ENCODE data around the gene C19orf25. TPM values are rescaled to one million over a fixed set of nuclear protein-coding genes. Genes with fewer than 3 reads are reported as not detected.

The C19orf25 gene
- total RNA-seq, 1 experiment from 2014 or later, result 29.3 TPM

GRCh38 chr19:1466018-1466460 is 13.0 kb downstream of the C19orf25 start:
- H3K4me1 ChIP-seq (replicated peaks), result peaks cover 32% of the 10 kb centered on the region
- 0 out of 2 replicates have a peak, but pooled peaks cover 3% of the 10 kb centered on the region for H3K36me3 ChIP-seq
- no peak for DNase-seq (ENCODE audit: low read depth in 1 of 2, low spot score in 2 of 2)
- peaks cover 43% of the 10 kb centered on the region for H3K27me3 ChIP-seq (replicated peaks)
- H3K27ac ChIP-seq, result no peak overlapping the region
- H3K9me3 ChIP-seq (replicated peaks), result peaks cover 4% of the 10 kb centered on the region; the same call in 1 of the 2 replicates
- H3K4me3 ChIP-seq, result no peak overlapping the region

GRCh38 chr19:1465191-1466016 is 13.6 kb downstream of the C19orf25 start:
- peaks cover 25% of the 10 kb centered on the region for H3K4me1 ChIP-seq (replicated peaks)
- H3K27ac ChIP-seq, result no peak overlapping the region
- no peak overlapping the region for H3K4me3 ChIP-seq
- H3K9me3 ChIP-seq (replicated peaks), result peaks cover 2% of the 10 kb centered on the region; the same call in 1 of the 2 replicates
- DNase-seq (ENCODE audit: low read depth in 1 of 2, low spot score in 2 of 2), result no peak
- peaks cover 37% of the 10 kb centered on the region for H3K27me3 ChIP-seq (replicated peaks)
- H3K36me3 ChIP-seq, result peaks cover 8% of the 10 kb centered on the region; the same call in 1 of the 2 replicates

GRCh38 chr19:1461862-1462261 is 17.2 kb downstream of the C19orf25 start:
- peaks cover 16% of the 10 kb centered on the region for H3K27me3 ChIP-seq (replicated peaks)
- peaks cover 8% of the 10 kb centered on the region; the same call in 1 of the 2 replicates for H3K36me3 ChIP-seq
- no peaks in the 10 kb centered on the region for H3K9me3 ChIP-seq (replicated peaks)
- no peak overlapping the region for H3K4me3 ChIP-seq
- H3K4me1 ChIP-seq (replicated peaks), result peaks cover 4% of the 10 kb centered on the region
- no peak overlapping the region for H3K27ac ChIP-seq
- no peak for DNase-seq (ENCODE audit: low read depth in 1 of 2, low spot score in 2 of 2)

- Histone ChIP-seq H3K9me3 (replicated peaks) (no peaks in the 10 kb centered on the region), H3K27me3 (replicated peaks) (peaks cover 27% of the 10 kb centered on the region), H3K4me3 (no peak overlapping the region), H3K27ac (no peak overlapping the region), H3K4me1 (replicated peaks) (peaks cover 16% of the 10 kb centered on the region), H3K36me3 (peaks cover 8% of the 10 kb centered on the region; the same call in 1 of the 2 replicates)
- no peak for DNase-seq (ENCODE audit: low read depth in 1 of 2, low spot score in 2 of 2)
These were observed 18.7 kb downstream of the C19orf25 start for GRCh38 chr19:1460033-1460995.

- H3K36me3 ChIP-seq, result peaks cover 8% of the 10 kb centered on the region; the same call in 1 of the 2 replicates
- peaks cover 18% of the 10 kb centered on the region for H3K4me1 ChIP-seq (replicated peaks)
- H3K27ac ChIP-seq, result no peak overlapping the region
- H3K27me3 ChIP-seq (replicated peaks), result peaks cover 35% of the 10 kb centered on the region
- no peak overlapping the region for H3K4me3 ChIP-seq
- DNase-seq (ENCODE audit: low read depth in 1 of 2, low spot score in 2 of 2), result no peak
- no peaks in the 10 kb centered on the region for H3K9me3 ChIP-seq (replicated peaks)
These were observed 19.5 kb downstream of the C19orf25 start for GRCh38 chr19:1459479-1459878.

GRCh38 chr19:1457892-1458291 is 21.1 kb downstream of the C19orf25 start:
- Histone ChIP-seq H3K27ac (no peak overlapping the region), H3K36me3 (peaks cover 8% of the 10 kb centered on the region; the same call in 1 of the 2 replicates), H3K27me3 (replicated peaks) (peaks cover 51% of the 10 kb centered on the region), H3K4me3 (no peak overlapping the region), H3K4me1 (replicated peaks) (peaks cover 25% of the 10 kb centered on the region), H3K9me3 (replicated peaks) (no peaks in the 10 kb centered on the region)
- no peak for DNase-seq (ENCODE audit: low read depth in 1 of 2, low spot score in 2 of 2)

GRCh38 chr19:1457031-1457739 is 21.8 kb downstream of the C19orf25 start:
- Histone ChIP-seq H3K4me3 (no peak overlapping the region), H3K27ac (no peak overlapping the region), H3K9me3 (replicated peaks) (no peaks in the 10 kb centered on the region), H3K27me3 (replicated peaks) (peaks cover 58% of the 10 kb centered on the region), H3K36me3 (peaks cover 8% of the 10 kb centered on the region; the same call in 1 of the 2 replicates), H3K4me1 (replicated peaks) (peaks cover 25% of the 10 kb centered on the region)
- DNase-seq (ENCODE audit: low read depth in 1 of 2, low spot score in 2 of 2), result peak in 1 of 2 experiments; percentile 14

GRCh38 chr19:1456121-1456900 is 22.7 kb downstream of the C19orf25 start:
- no peaks in the 10 kb centered on the region for H3K9me3 ChIP-seq (replicated peaks)
- H3K4me3 ChIP-seq, result no peak overlapping the region
- no peak for DNase-seq (ENCODE audit: low read depth in 1 of 2, low spot score in 2 of 2)
- H3K27me3 ChIP-seq (replicated peaks), result peaks cover 67% of the 10 kb centered on the region
- H3K36me3 ChIP-seq, result peaks cover 8% of the 10 kb centered on the region; the same call in 1 of the 2 replicates
- no peak overlapping the region for H3K27ac ChIP-seq
- peaks cover 25% of the 10 kb centered on the region for H3K4me1 ChIP-seq (replicated peaks)

- Histone ChIP-seq H3K4me3 (no peak overlapping the region), H3K27me3 (replicated peaks) (peaks cover 75% of the 10 kb centered on the region), H3K36me3 (peaks cover 4% of the 10 kb centered on the region), H3K27ac (no peak overlapping the region), H3K9me3 (replicated peaks) (no peaks in the 10 kb centered on the region), H3K4me1 (replicated peaks) (peaks cover 25% of the 10 kb centered on the region)
- DNase-seq (ENCODE audit: low read depth in 1 of 2, low spot score in 2 of 2), result peak; percentile 52 to 78
These were observed 23.5 kb downstream of the C19orf25 start for GRCh38 chr19:1455336-1456120.

GRCh38 chr19:1455002-1455335 is 24.0 kb downstream of the C19orf25 start:
- no peaks in the 10 kb centered on the region; the same call in 1 of the 2 replicates for H3K36me3 ChIP-seq
- peaks cover 81% of the 10 kb centered on the region for H3K27me3 ChIP-seq (replicated peaks)
- no peaks in the 10 kb centered on the region; the same call in 1 of the 2 replicates for H3K9me3 ChIP-seq (replicated peaks)
- H3K27ac ChIP-seq, result no peak overlapping the region
- H3K4me1 ChIP-seq (replicated peaks), result peaks cover 25% of the 10 kb centered on the region
- DNase-seq (ENCODE audit: low read depth in 1 of 2, low spot score in 2 of 2), result no peak
- H3K4me3 ChIP-seq, result no peak overlapping the region

- H3K4me3 ChIP-seq, result no peak overlapping the region
- DNase-seq (ENCODE audit: low read depth in 1 of 2, low spot score in 2 of 2), result peak; percentile 13 to 79
- peaks cover 25% of the 10 kb centered on the region for H3K4me1 ChIP-seq (replicated peaks)
- peaks cover 93% of the 10 kb centered on the region for H3K27me3 ChIP-seq (replicated peaks)
- no peaks in the 10 kb centered on the region; the same call in 1 of the 2 replicates for H3K36me3 ChIP-seq
- H3K9me3 ChIP-seq (replicated peaks), result no peaks in the 10 kb centered on the region; the same call in 1 of the 2 replicates
- no peak overlapping the region for H3K27ac ChIP-seq
These were observed 25.3 kb downstream of the C19orf25 start for GRCh38 chr19:1453525-1454364.
